ENCODE results near the gene LSM5.

DNA sequence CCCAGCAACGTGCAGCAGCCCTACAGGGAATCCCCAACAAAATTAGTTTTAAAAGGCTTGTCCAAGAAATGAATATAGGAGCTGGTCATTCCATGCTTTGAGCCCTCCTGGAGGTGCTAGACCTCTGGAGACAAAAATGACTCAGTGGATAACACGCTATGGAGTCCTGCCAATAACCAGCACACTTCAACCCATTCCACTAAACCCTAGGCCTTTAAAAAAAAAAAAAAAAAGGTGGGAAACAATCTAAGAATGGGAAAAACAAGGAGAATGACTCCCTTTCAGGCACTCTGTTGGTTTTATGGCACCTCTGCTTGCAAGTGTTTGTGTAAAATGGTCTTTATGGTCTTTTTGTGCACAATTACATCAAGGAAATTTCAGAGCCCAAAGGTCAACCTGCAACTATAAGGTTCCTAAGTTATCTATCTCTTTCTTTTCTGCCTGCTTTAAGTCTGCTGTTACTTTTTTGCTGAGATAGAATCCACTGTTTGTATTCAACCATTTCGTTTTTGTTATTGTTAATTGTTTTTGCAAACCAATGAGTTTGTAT, 26.4 kb upstream of the LSM5 start:
- no peak for TF ChIP-seq CTCF (IDR thresholded peaks at IDR 0.05; ENCODE audit: insufficient read depth, low read length, poor library complexity, severe bottlenecking)
- no peak for TF ChIP-seq EZH2phosphoT487 (conservative IDR thresholded peaks at IDR 0.05; ENCODE audit: low read length)

Measured in SU-DHL-6 (cell line).